22Rv1 (cell line): ENCODE data around the gene MYL6.

Source experiments
- ZFX ChIP-seq: fragments of 450-650 bp; IDR thresholded peaks from 2 replicates; pipeline ENCODE4 v1.6.1; 2017; ENCODE audit warnings: antibody characterized with exemption, borderline replicate concordance
- TF ChIP-seq, protein P1 (sequence below): fragments of 450-650 bp; IDR thresholded peaks from 2 replicates; pipeline ENCODE4 v1.5.1; 2017; ENCODE audit warnings: mild to moderate bottlenecking

DNA sequence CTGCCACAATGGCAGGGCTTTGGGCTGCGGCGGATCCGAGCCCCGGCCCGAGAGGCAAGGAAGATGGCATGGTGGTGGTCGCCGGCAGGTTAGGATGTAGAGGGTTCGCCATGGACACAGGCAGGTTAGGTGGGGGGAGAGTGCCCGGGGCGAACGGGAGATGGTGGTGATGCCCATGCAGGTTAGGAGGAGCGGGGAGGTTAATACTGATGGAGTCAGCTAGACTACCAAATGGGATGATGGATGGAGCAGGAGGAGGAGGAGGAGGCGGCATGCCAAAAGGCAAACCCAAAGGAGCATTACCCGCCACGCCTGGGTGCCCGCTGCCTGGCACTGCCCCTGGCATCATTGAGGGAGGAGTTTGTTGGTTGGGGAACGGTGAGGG is 6.2 kb downstream of the MYL6 start:
- TF ChIP-seq, protein P1, sequence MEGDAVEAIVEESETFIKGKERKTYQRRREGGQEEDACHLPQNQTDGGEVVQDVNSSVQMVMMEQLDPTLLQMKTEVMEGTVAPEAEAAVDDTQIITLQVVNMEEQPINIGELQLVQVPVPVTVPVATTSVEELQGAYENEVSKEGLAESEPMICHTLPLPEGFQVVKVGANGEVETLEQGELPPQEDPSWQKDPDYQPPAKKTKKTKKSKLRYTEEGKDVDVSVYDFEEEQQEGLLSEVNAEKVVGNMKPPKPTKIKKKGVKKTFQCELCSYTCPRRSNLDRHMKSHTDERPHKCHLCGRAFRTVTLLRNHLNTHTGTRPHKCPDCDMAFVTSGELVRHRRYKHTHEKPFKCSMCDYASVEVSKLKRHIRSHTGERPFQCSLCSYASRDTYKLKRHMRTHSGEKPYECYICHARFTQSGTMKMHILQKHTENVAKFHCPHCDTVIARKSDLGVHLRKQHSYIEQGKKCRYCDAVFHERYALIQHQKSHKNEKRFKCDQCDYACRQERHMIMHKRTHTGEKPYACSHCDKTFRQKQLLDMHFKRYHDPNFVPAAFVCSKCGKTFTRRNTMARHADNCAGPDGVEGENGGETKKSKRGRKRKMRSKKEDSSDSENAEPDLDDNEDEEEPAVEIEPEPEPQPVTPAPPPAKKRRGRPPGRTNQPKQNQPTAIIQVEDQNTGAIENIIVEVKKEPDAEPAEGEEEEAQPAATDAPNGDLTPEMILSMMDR: no peak
- no peak for TF ChIP-seq ZFX
